GM18868 (cell line): Measurements from ENCODE around the gene OFD1.

Experiments used
- ATAC-seq: cut with Tn5 transposase; IDR thresholded peaks from one replicate; pipeline ENCODE4 v1.9.1; 2021; ENCODE audit warnings: mild to moderate bottlenecking, moderate library complexity; ENCODE audit not compliant: unreplicated experiment

Gene OFD1

GRCh38 chrX:13750204-13750603 is 15.7 kb downstream of the OFD1 start:
- ATAC-seq, result peak; percentile 47

DNA sequence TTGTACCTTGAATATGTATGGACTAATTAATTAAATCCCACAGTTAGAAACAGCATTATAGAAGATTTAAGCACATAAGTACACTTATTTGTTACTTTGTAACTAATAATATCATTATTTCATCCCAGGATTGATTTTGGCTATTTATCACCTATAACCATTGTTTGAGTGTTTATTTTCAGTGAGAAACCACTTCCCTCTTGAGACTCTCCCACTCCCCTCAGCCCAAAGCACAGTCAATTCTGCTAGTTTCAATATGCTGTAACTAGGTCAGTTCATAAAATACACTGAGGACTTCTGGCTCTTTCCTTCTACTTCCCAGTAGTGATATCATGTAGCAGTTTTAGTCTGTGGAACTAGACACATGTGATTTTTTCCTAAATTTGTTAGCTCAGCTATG is 16.3 kb downstream of the OFD1 start:
- ATAC-seq, result peak; percentile 68

GRCh38 chrX:13752141-13752540 is 17.6 kb downstream of the OFD1 start:
- ATAC-seq, result no peak

- ATAC-seq, result peak; percentile 52
These were observed 18.1 kb downstream of the OFD1 start for GRCh38 chrX:13752646-13753045.

GRCh38 chrX:13754765-13755164 is 20.2 kb downstream of the OFD1 start:
- no peak for ATAC-seq

DNA sequence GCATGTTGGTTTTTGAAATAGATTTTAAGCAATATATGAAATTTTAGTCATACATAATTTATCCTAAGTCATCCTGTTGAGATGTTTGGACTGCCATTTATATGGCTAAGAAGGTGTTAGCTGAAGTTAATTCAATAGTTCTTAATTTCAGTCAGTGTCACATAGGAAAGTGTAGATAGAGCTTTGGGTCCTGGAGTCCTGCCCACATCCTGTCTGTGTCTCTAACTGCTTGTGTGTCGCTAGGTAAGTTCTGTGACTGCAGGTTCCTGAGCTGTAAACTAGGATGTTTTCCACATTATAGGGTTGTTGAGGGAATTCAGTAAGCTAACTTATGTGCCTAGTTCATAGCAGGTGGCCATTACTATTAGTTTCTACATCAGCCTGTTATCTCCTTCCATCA is 20.7 kb downstream of the OFD1 start:
- no peak for ATAC-seq

GRCh38 chrX:13756381-13756780 is 21.8 kb downstream of the OFD1 start:
- ATAC-seq, result no peak

- ATAC-seq, result peak; percentile 67
These were observed 24.7 kb downstream of the OFD1 start for GRCh38 chrX:13759152-13759718.

DNA sequence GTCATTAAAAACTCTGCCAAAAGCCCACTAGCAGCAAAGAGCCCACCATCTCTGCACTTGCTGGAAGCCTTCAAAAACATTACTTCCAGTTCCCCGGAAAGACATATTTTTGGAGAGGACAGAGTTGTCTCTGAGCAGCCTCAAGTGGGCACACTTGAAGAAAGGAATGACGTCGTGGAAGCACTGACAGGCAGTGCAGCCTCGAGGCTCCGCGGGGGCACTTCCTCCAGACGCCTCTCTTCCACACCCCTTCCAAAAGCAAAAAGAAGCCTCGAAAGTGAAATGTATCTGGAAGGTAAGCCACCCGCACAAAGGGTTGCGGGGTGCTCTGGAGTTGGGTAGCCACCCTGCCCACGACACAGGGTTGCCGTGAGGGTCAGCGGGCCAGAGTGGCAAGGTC is 25.9 kb downstream of the OFD1 start:
- no peak for ATAC-seq

- ATAC-seq, result peak; percentile 70
These were observed 27.3 kb downstream of the OFD1 start for GRCh38 chrX:13761606-13762414.

- no peak for ATAC-seq
These were observed 28.9 kb downstream of the OFD1 start for GRCh38 chrX:13763489-13763888.

- ATAC-seq, result no peak
These were observed 29.7 kb downstream of the OFD1 start for GRCh38 chrX:13764281-13764680.

GRCh38 chrX:13764765-13765164 is 30.2 kb downstream of the OFD1 start:
- ATAC-seq, result no peak

GRCh38 chrX:13768939-13769338 is 34.4 kb downstream of the OFD1 start:
- no peak for ATAC-seq

GRCh38 chrX:13770013-13770535 is 35.5 kb downstream of the OFD1 start:
- ATAC-seq, result no peak

- ATAC-seq, result no peak
These were observed 40.1 kb downstream of the OFD1 start for GRCh38 chrX:13774696-13775095.

- ATAC-seq, result no peak
These were observed 41.3 kb downstream of the OFD1 start for GRCh38 chrX:13775837-13776236.

- ATAC-seq, result no peak
These were observed 41.8 kb downstream of the OFD1 start for GRCh38 chrX:13776387-13776786.

DNA sequence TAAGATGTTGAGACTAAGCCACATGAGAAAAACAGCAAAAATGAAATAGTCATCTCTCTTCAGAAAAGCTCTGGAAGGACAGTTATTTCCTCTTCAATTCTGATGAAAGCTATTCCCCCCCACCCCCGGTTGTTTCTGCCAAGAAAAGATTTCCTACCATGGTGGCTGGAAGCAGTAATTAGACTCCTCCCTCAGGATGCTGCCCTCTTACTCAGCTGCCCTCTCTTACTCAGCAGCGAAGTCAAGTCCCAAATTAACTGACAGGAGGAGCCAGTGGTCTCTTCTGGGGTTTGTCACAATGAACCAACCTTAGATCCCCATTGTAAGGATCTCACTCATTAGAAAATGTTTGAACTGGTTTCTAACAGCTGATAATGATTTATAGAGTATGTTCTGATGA is 44.4 kb downstream of the OFD1 start:
- no peak for ATAC-seq

DNA sequence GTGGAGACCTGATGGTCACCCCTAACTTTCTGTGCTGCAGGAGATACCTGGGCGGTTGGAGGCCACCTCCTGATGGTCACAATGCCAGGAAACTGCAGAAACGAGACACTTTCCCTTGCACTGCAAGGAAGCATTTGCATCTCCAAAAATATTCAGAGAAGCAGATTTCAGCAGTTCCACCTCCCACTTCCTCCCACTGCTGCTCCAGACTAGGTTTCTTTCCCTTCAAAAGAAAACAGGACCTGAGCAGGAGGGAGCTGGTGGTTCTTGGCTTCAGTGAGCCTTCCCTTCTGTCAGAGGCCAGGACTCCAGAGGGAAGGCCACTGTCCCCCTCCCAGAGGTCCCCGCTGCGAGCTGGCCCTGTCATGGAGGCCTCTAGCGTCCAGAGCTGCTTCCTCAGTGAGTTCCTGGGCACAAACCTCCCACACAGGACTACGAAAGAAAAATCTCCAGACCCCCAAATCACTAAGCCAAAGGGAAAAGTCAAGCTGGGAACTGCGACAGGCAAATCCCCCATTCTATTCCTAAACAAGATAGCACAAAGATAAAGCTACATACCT is 46.4 kb downstream of the OFD1 start:
- ATAC-seq, result no peak

- no peak for ATAC-seq
These were observed 51.5 kb downstream of the OFD1 start for GRCh38 chrX:13786048-13786447.
